ENCODE results near the gene KYAT1.
A peak's percentile ranks its signal among the peaks of the same experiment; 100 is the strongest.

KYAT1 gene

DNA sequence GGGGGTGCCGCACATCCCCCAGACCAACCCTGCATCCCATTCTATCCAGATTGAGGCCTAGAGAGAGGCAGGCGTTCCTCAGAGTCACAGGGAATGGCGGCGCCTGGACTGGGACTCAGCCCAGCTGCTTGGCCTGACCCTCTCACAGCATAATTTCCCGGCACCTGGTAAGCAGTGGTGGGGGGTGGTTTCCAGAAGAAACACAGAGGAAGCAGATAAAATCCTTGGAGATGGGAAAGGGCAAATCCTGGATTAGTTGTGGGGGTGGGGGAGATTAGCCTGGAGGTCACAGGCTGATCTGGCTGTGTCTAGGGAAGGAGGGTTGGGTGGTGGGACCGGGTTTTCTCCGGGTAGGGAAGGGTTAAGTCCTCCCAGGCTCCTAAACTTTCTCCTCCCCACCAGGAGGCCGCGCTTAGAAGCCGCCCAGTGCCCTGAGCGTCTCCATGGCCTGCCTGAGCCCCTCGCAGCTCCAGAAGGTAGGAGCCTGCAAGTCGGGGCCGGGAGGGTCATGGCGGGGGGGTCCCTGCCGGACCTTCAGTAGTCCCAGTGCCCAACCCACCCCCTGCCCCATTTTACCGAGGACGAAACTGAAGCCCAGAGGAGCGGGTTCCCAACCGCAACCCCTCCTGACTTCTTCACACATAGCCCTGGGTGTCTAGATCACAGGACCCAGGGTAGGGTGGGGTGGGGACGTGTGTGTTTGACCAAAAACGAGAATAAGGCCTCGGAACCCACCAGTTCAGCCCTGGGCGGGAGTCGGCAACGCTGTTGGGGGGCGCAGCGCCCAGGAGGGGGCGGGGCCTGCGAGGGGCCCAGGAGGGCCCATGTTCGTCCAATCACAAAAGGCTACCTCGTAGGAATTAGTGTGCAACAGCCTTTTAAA is 40.4 kb upstream of the KYAT1 start:
- peak; percentile 99 for DNase-seq
- Histone ChIP-seq H3K36me3 (peaks cover 12% of the 10 kb centered on the region), H3K9me3 (ENCODE audit: severe bottlenecking) (no peaks in the 10 kb centered on the region), H3K27ac (peak overlapping the region; percentile 98), H3K27me3 (ENCODE audit: insufficient read depth, low read depth, severe bottlenecking) (no peaks in the 10 kb centered on the region), H3K4me3 (ENCODE audit: low read depth, low read length) (peak overlapping the region; percentile 51)
- TF ChIP-seq, protein P1, sequence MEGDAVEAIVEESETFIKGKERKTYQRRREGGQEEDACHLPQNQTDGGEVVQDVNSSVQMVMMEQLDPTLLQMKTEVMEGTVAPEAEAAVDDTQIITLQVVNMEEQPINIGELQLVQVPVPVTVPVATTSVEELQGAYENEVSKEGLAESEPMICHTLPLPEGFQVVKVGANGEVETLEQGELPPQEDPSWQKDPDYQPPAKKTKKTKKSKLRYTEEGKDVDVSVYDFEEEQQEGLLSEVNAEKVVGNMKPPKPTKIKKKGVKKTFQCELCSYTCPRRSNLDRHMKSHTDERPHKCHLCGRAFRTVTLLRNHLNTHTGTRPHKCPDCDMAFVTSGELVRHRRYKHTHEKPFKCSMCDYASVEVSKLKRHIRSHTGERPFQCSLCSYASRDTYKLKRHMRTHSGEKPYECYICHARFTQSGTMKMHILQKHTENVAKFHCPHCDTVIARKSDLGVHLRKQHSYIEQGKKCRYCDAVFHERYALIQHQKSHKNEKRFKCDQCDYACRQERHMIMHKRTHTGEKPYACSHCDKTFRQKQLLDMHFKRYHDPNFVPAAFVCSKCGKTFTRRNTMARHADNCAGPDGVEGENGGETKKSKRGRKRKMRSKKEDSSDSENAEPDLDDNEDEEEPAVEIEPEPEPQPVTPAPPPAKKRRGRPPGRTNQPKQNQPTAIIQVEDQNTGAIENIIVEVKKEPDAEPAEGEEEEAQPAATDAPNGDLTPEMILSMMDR (IDR thresholded peaks at IDR 0.05; ENCODE audit: low read depth, low read length) = no peak

DNA sequence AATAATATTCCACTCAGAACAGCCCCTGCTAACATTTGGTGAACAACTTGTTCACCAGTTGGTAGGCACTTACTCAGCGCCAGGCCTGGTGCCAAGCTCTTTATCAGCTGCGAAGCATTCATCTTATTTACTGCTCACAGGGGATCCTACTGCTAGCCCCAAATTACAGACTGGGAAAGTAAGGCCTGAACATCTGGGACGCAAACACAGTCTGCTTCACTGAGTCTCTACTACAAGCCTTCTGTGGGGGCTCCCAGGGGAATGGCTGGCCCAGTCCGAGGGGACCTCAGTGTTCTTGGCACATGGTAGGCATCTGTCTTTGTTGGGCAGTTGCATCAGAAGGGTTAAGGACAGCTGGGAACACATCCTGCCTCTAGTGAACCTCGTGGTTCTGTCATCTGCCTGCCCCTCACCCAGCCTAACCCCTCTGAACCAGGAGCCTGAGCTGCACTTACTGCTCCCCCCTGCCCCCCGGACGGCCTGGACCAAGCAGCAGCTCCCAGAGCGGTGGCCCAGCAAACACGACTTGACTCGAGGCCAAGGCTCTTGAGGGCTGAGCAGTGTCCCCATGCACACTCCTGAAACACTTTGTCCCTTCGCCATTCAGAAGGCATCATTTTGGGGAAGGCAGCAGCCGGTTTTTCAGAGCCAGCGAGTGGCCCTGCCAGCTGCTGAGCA is 38.8 kb upstream of the KYAT1 start, which contains the start of gene PHYHD1:
TSS of gene PHYHD1 (plus strand) at position 602 of the 678 bp plus-strand sequence. CDS start 1,342 bp downstream, outside the sequence.
- TF ChIP-seq, protein P1 (IDR thresholded peaks at IDR 0.05; ENCODE audit: low read depth, low read length) = no peak
- no peaks in the 10 kb centered on the region for H3K9me3 ChIP-seq (ENCODE audit: severe bottlenecking)
- H3K36me3 ChIP-seq = peaks cover 24% of the 10 kb centered on the region
- DNase-seq = peak; percentile 85
- no peaks in the 10 kb centered on the region for H3K27me3 ChIP-seq (ENCODE audit: insufficient read depth, low read depth, severe bottlenecking)
- H3K27ac ChIP-seq = peak within 1 kb of the TSS; percentile 98
- H3K4me3 ChIP-seq (ENCODE audit: low read depth, low read length) = peak within 1 kb of the TSS; percentile 51

DNA sequence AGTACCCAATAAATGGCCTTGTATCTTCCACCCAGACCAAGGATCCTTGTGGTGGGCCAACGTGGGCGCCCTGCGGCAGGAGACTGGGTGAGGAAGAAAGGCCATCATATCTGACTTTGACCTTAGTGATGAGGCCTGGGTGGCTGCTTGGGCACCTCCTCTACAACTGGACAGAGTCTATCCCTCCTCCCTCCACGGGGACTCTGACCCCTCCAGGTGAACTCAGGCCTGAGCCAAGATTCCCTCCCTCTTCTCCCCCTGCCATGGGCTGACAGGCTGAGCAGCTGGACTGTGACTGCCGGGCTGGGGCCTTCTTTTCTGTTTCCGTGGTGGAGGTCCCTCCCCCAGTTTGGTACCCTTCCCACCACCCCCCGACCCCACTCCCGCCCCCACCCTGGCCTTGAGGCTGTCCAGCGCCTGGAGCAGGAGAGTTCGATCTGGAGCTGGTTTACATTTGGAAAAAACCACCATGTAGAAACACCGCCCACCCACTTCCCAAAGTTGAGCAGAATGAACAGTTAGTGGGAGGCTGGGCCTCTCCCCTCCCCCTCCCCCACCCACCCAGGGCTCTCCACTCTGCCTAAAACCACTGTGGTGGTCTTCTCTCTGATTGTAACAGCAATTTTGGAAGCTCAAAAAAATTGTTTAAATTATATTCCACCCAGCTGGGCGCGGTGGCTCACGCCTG is 37.8 kb upstream of the KYAT1 start:
- peak overlapping the region; percentile 98 for H3K27ac ChIP-seq
- no peaks in the 10 kb centered on the region for H3K9me3 ChIP-seq (ENCODE audit: severe bottlenecking)
- TF ChIP-seq, protein P1 (IDR thresholded peaks at IDR 0.05; ENCODE audit: low read depth, low read length) = no peak
- DNase-seq = no peak
- H3K4me3 ChIP-seq (ENCODE audit: low read depth, low read length) = no peak overlapping the region
- H3K36me3 ChIP-seq = peaks cover 31% of the 10 kb centered on the region
- H3K27me3 ChIP-seq (ENCODE audit: insufficient read depth, low read depth, severe bottlenecking) = no peaks in the 10 kb centered on the region

DNA sequence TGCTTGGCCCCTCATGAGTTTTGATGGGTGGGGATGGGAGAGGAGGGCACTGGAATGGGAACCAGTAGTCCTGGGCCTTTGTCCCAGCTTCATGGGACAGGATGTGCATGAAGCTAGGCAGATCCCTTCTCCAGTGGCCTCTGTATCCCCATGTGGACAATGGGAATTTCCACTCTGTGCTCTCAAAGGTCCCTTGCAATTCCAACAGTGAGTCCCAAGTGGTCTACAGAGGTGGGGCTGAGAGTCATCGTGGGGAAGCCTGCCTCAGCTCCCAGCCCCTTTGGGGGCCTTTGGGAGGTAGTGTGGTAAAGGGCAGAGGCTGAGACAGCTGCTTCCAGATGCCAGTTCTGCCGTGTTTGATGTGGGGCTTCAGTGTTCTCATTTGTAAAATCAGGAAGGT is 37.2 kb upstream of the KYAT1 start:
- Histone ChIP-seq H3K27me3 (ENCODE audit: insufficient read depth, low read depth, severe bottlenecking) (no peaks in the 10 kb centered on the region), H3K4me3 (ENCODE audit: low read depth, low read length) (no peak overlapping the region), H3K36me3 (peaks cover 35% of the 10 kb centered on the region), H3K9me3 (ENCODE audit: severe bottlenecking) (no peaks in the 10 kb centered on the region), H3K27ac (peak overlapping the region; percentile 34)
- no peak for DNase-seq
- TF ChIP-seq, protein P1 (IDR thresholded peaks at IDR 0.05; ENCODE audit: low read depth, low read length) = no peak

DNA sequence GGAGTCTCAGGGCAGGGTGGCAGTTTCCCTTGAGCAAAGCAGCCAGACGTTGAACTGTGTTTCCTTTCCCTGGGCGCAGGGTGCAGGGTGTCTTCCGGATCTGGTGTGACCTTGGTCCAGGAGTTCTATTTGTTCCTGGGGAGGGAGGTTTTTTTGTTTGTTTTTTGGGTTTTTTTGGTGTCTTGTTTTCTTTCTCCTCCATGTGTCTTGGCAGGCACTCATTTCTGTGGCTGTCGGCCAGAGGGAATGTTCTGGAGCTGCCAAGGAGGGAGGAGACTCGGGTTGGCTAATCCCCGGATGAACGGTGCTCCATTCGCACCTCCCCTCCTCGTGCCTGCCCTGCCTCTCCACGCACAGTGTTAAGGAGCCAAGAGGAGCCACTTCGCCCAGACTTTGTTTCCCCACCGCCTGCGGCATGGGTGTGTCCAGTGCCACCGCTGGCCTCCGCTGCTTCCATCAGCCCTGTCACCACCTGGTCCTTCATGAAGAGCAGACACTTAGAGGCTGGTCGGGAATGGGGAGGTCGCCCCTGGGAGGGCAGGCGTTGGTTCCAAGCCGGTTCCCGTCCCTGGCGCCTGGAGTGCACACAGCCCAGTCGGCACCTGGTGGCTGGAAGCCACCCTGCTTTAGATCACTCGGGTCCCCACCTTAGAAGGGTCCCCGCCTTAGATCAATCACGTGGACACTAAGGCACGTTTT is 35.5 kb upstream of the KYAT1 start:
- Histone ChIP-seq H3K27ac (no peak overlapping the region), H3K4me3 (ENCODE audit: low read depth, low read length) (no peak overlapping the region), H3K36me3 (peaks cover 49% of the 10 kb centered on the region), H3K9me3 (ENCODE audit: severe bottlenecking) (no peaks in the 10 kb centered on the region), H3K27me3 (ENCODE audit: insufficient read depth, low read depth, severe bottlenecking) (no peaks in the 10 kb centered on the region)
- DNase-seq = no peak
- TF ChIP-seq, protein P1 (IDR thresholded peaks at IDR 0.05; ENCODE audit: low read depth, low read length) = no peak

Data from WERI-Rb-1 (cell line).